ENCODE data around the gene SMYD1. TPM values are rescaled to one million over a fixed set of nuclear protein-coding genes. Genes with fewer than 3 reads are reported as not detected.

The SMYD1 gene
- total and polyA plus RNA-seq, 10 of the 15 experiments (the other 5 are each of a cell fraction or from before 2014, with no cell fraction given) = 0.09 TPM; not detected in 9

- TF ChIP-seq, protein P1, sequence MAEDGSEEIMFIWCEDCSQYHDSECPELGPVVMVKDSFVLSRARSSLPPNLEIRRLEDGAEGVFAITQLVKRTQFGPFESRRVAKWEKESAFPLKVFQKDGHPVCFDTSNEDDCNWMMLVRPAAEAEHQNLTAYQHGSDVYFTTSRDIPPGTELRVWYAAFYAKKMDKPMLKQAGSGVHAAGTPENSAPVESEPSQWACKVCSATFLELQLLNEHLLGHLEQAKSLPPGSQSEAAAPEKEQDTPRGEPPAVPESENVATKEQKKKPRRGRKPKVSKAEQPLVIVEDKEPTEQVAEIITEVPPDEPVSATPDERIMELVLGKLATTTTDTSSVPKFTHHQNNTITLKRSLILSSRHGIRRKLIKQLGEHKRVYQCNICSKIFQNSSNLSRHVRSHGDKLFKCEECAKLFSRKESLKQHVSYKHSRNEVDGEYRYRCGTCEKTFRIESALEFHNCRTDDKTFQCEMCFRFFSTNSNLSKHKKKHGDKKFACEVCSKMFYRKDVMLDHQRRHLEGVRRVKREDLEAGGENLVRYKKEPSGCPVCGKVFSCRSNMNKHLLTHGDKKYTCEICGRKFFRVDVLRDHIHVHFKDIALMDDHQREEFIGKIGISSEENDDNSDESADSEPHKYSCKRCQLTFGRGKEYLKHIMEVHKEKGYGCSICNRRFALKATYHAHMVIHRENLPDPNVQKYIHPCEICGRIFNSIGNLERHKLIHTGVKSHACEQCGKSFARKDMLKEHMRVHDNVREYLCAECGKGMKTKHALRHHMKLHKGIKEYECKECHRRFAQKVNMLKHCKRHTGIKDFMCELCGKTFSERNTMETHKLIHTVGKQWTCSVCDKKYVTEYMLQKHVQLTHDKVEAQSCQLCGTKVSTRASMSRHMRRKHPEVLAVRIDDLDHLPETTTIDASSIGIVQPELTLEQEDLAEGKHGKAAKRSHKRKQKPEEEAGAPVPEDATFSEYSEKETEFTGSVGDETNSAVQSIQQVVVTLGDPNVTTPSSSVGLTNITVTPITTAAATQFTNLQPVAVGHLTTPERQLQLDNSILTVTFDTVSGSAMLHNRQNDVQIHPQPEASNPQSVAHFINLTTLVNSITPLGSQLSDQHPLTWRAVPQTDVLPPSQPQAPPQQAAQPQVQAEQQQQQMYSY (CRISPR knock-in tag; IDR thresholded peaks at IDR 0.05) = no peak
- TF ChIP-seq SKIL (IDR thresholded peaks at IDR 0.05; ENCODE audit: low read depth, poor library complexity, severe bottlenecking) (no peak), KLF5 (IDR thresholded peaks at IDR 0.05; ENCODE audit: partially characterized antibody) (no peak)
Observed at GRCh38 chr2:88082781-88083180, 15.2 kb downstream of the SMYD1 start (continued).

GRCh38 chr2:88085099-88085498, 17.5 kb downstream of the SMYD1 start:
- no peak for ATAC-seq
- Histone ChIP-seq H3K27me3 (replicated peaks in 1 of 2; ENCODE audit: control insufficient read depth in 2 of 2, insufficient read depth in 2 of 2, low read length in 1 of 2) (peaks cover 0 to 2% of the 10 kb centered on the region in 2 experiments; a peak in 1 of 4 replicates), H3K27ac (ENCODE audit: control insufficient read depth, insufficient read depth) (no peak overlapping the region), H3K9me3 (replicated peaks; ENCODE audit: control insufficient read depth, insufficient read depth, low read length) (no peaks in the 10 kb centered on the region), H3K36me3 (ENCODE audit: control insufficient read depth in 2 of 2, insufficient read depth in 2 of 2, low read length in 1 of 2) (no peaks in the 10 kb centered on the region), H4K20me1 (ENCODE audit: control insufficient read depth, insufficient read depth) (no peaks in the 10 kb centered on the region), H3K4me3 (no peak overlapping the region), H3K4me1 (ENCODE audit: control insufficient read depth, insufficient read depth, low read length) (no peaks in the 10 kb centered on the region), H3K79me2 (ENCODE audit: control insufficient read depth, insufficient read depth, low read length) (no peaks in the 10 kb centered on the region), H2AFZ (ENCODE audit: control insufficient read depth, low read depth, low read length) (no peak overlapping the region), H3K9ac (ENCODE audit: control insufficient read depth, insufficient read depth, low read length) (no peak overlapping the region), H3K4me2 (ENCODE audit: control insufficient read depth, insufficient read depth) (no peak overlapping the region)
- ChIA-PET SMC1A (ENCODE audit: uncharacterized antibody, unreplicated experiment) (interaction anchor here (1.2 kb wide), 1 partner anchor 25 kb away, joined by 3 read pairs; no protein-coding TSS in a partner anchor), CTCF (no interaction called here), POLR2A (no interaction called here), RAD21 (ENCODE audit: unreplicated experiment) (no interaction called here)
- WGBS (ENCODE audit: insufficient coverage, insufficient replicate concordance, low lambda C conversion rate, missing lambda C conversion rate) = 44% methylated on average over 2 of the region's 2 CpGs
- no TSS peak for BruUV-seq (replicated peaks)
- intact Hi-C loops (cut with micrococcal nuclease; ENCODE audit: unreplicated experiment) (no loop called here), in situ Hi-C loops (cut with MboI) (no loop called here)
- FAIRE-seq = no peak
- DNase-seq (ENCODE audit: low read depth, low spot score) = no peak
- no peak for TF ChIP-seq MEF2A (IDR thresholded peaks at IDR 0.05; ENCODE audit: insufficient read depth, low read depth, low read length)
- no peak for TF ChIP-seq CREM (IDR thresholded peaks at IDR 0.05; ENCODE audit: low read depth)
- no peak for TF ChIP-seq SMAD1 (IDR thresholded peaks at IDR 0.05; ENCODE audit: low read depth, partially characterized antibody)
- no peak for TF ChIP-seq IKZF1 (conservative IDR thresholded peaks at IDR 0.05)
- no peak for TF ChIP-seq CREB1 (IDR thresholded peaks at IDR 0.05; ENCODE audit: low read depth)
- no peak for TF ChIP-seq RAD51 (IDR thresholded peaks at IDR 0.05)
- no peak for TF ChIP-seq GATAD2B (conservative IDR thresholded peaks at IDR 0.05; ENCODE audit: low read depth)
- no peak for TF ChIP-seq YBX1 (IDR thresholded peaks at IDR 0.05)
- TF ChIP-seq, protein P2, sequence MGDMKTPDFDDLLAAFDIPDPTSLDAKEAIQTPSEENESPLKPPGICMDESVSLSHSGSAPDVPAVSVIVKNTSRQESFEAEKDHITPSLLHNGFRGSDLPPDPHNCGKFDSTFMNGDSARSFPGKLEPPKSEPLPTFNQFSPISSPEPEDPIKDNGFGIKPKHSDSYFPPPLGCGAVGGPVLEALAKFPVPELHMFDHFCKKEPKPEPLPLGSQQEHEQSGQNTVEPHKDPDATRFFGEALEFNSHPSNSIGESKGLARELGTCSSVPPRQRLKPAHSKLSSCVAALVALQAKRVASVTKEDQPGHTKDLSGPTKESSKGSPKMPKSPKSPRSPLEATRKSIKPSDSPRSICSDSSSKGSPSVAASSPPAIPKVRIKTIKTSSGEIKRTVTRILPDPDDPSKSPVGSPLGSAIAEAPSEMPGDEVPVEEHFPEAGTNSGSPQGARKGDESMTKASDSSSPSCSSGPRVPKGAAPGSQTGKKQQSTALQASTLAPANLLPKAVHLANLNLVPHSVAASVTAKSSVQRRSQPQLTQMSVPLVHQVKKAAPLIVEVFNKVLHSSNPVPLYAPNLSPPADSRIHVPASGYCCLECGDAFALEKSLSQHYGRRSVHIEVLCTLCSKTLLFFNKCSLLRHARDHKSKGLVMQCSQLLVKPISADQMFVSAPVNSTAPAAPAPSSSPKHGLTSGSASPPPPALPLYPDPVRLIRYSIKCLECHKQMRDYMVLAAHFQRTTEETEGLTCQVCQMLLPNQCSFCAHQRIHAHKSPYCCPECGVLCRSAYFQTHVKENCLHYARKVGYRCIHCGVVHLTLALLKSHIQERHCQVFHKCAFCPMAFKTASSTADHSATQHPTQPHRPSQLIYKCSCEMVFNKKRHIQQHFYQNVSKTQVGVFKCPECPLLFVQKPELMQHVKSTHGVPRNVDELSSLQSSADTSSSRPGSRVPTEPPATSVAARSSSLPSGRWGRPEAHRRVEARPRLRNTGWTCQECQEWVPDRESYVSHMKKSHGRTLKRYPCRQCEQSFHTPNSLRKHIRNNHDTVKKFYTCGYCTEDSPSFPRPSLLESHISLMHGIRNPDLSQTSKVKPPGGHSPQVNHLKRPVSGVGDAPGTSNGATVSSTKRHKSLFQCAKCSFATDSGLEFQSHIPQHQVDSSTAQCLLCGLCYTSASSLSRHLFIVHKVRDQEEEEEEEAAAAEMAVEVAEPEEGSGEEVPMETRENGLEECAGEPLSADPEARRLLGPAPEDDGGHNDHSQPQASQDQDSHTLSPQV (IDR thresholded peaks at IDR 0.05) = no peak
- TF ChIP-seq HDAC6 (IDR thresholded peaks at IDR 0.05; ENCODE audit: unreplicated experiment) = no peak
- TF ChIP-seq BHLHE40 (IDR thresholded peaks at IDR 0.05; ENCODE audit: borderline replicate concordance in 1 of 2, low read depth in 2 of 2, low read length in 1 of 2) = no peak

All from GM12878 (cell line).